GM18951 (cell line): Measurements from ENCODE around the gene ZNF836.

Experiments
- POLR2A ChIP-seq: IDR thresholded peaks from 4 replicates; pipeline ENCODE4 v1.6.1; 2011; ENCODE audit warnings: mild to moderate bottlenecking; ENCODE audit not compliant: insufficient read length, insufficient read depth; ENCODE audit errors: extremely low read depth
- in situ Hi-C: fragments of 300-500 bp; cut with MboI; formaldehyde crosslinking; loops from one replicate; pipeline ENCODE4 v1.12.0; 2022; ENCODE audit warnings: low sequenced_read_pairs, mixed read lengths, inconsistent platforms; ENCODE audit not compliant: unreplicated experiment

ZNF836 gene

DNA sequence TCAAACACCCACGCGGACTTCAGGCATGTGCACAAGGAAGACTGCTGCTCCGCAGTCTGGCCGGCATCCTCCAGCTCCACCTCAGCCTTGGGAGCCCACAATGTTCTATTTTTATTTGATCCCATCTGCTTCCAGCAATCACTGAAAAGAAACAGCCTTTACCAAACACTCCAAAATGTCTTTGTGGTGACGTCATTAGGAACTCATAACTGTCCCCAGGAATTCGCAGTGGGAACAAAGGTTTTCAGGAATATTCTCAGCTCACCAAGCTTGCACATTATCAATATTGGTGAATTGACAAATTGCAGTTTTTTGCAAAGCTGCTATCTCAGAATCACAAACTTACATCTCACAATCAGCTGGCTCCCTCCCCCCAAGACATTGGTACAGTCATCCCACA is 60.6 kb downstream of the ZNF836 start:
- in situ Hi-C loops, result no loop called here

More for the DNA sequence above, 60.6 kb downstream of the ZNF836 start:
- TF ChIP-seq POLR2A, result no peak
